Keratinocyte (primary cell): ENCODE results near the gene GRIA1. TPM values are rescaled to one million over a fixed set of nuclear protein-coding genes. Genes with fewer than 3 reads are reported as not detected.
A peak's percentile ranks its signal among the peaks of the same experiment; 100 is the strongest.

Experiments
- DNase-seq: peaks from one replicate; pipeline ENCODE4 v3.0.0-alpha.2; 2011; ENCODE audit warnings: low read depth, missing footprints, low spot score
- FAIRE-seq: peaks from 2 replicates; lab custom pipeline; 2011; peaks lifted over from hg19 to GRCh38; lab: Jason Lieb, UNC
- H2AFZ ChIP-seq: 2 replicates; pipeline ENCODE4 v1.6.0; 2012; ENCODE audit warnings: low read length, control low read depth, inconsistent platforms; ENCODE audit not compliant: control insufficient read depth
- H3K27ac ChIP-seq: 2 replicates; pipeline ENCODE4 v1.5.1; 2011; ENCODE audit warnings: low read length; ENCODE audit not compliant: control insufficient read depth, insufficient read depth
- H3K27me3 ChIP-seq: 3 replicates; pipeline ENCODE4 v1.6.0; 2011; ENCODE audit warnings: low read length; ENCODE audit not compliant: control insufficient read depth, insufficient read depth; ENCODE audit errors: extremely low read depth
- H3K36me3 ChIP-seq, 2 experiments: 2 replicates in 1 of 2; 3 replicates in 1 of 2; pipeline ENCODE4 v1.5.1; 2011; ENCODE audit warnings: low read length in 2 of 2, mild to moderate bottlenecking in 1 of 2; ENCODE audit not compliant: control insufficient read depth in 2 of 2, insufficient read depth in 2 of 2; ENCODE audit errors: extremely low read depth in 1 of 2
- H3K4me1 ChIP-seq: 3 replicates; pipeline ENCODE4 v1.5.1; 2011; ENCODE audit warnings: low read length; ENCODE audit not compliant: control insufficient read depth, insufficient read depth; ENCODE audit errors: extremely low read depth
- H3K4me2 ChIP-seq: 3 replicates; pipeline ENCODE4 v1.6.0; 2011; ENCODE audit warnings: low read depth, low read length; ENCODE audit not compliant: control insufficient read depth, insufficient read depth; ENCODE audit errors: extremely low read depth
- H3K4me3 ChIP-seq, 3 experiments: fragments of 200-600 bp in 1 of 3; sonication (generic) in 1 of 3; 2 replicates in 2 of 3; 3 replicates in 1 of 3; pipeline ENCODE4 v1.5.1; 2011 to 2016; ENCODE audit warnings: low read length in 3 of 3, mild to moderate bottlenecking in 3 of 3, control low read depth in 2 of 3, inconsistent platforms in 1 of 3, low read depth in 1 of 3, mixed read lengths in 1 of 3, mixed run types in 1 of 3, moderate library complexity in 1 of 3; ENCODE audit not compliant: control insufficient read depth in 2 of 3, insufficient read depth in 2 of 3; ENCODE audit errors: extremely low read depth in 1 of 3
- H3K79me2 ChIP-seq: 2 replicates; pipeline ENCODE4 v1.6.0; 2012; ENCODE audit warnings: low read length; ENCODE audit not compliant: control insufficient read depth, insufficient read depth
- H3K9ac ChIP-seq: 3 replicates; pipeline ENCODE4 v1.6.0; 2011; ENCODE audit warnings: low read length; ENCODE audit not compliant: control insufficient read depth, insufficient read depth; ENCODE audit errors: extremely low read depth
- H3K9me1 ChIP-seq: 3 replicates; pipeline ENCODE4 v1.6.0; 2011; ENCODE audit warnings: low read length; ENCODE audit not compliant: control insufficient read depth, insufficient read depth; ENCODE audit errors: extremely low read depth
- H3K9me3 ChIP-seq: 2 replicates; pipeline ENCODE4 v1.5.1; 2012; ENCODE audit warnings: low read depth, low read length; ENCODE audit not compliant: control insufficient read depth
- H4K20me1 ChIP-seq: 3 replicates; pipeline ENCODE4 v1.6.0; 2011; ENCODE audit warnings: low read length; ENCODE audit not compliant: control insufficient read depth, insufficient read depth; ENCODE audit errors: extremely low read depth
- EZH2 ChIP-seq: IDR thresholded peaks from one replicate; pipeline ENCODE4 v1.6.1; 2012; ENCODE audit warnings: inconsistent platforms, mild to moderate bottlenecking, low read length, moderate library complexity
- dilution Hi-C: fragments of 300-500 bp; cut with MboI; formaldehyde crosslinking; loops from one replicate; pipeline ENCODE4 v1.7.0; 2020; ENCODE audit warnings: low sequenced_read_pairs; ENCODE audit not compliant: extremely low pct_ligation_motif_present
- polyA plus RNA-seq, 5 experiments: library from polyadenylated mRNA; depleted of rRNA in 3 of 5; stranded (reverse) in 3 of 5; stranded (forward) in 1 of 5; unstranded in 1 of 5; fragments of >200 nt; gene quantifications; 1 replicate in 1 of 5; 2 replicates in 3 of 5; 3 replicates in 1 of 5; pipeline versions ENCODE4 v1.2.1 to v1.2.3, GENCODE V29; 2011 to 2012; ENCODE audit warnings: missing spikeins in 2 of 5, low read depth in 1 of 5, low replicate concordance in 1 of 5
- TF ChIP-seq, protein P1 (sequence below), 3 experiments: IDR thresholded peaks in 1 of 3; conservative IDR thresholded peaks in 1 of 3; optimal IDR thresholded peaks in 1 of 3; 2 replicates in 2 of 3; 3 replicates in 1 of 3; pipeline versions ENCODE3 to v1.5.1; 2011; ENCODE audit warnings: low read length in 3 of 3, mild to moderate bottlenecking in 3 of 3, moderate library complexity in 2 of 3, control low read depth in 1 of 3, inconsistent platforms in 1 of 3; ENCODE audit not compliant: insufficient read depth in 2 of 3; ENCODE audit errors: extremely low read depth in 1 of 3

The GRIA1 gene
- polyA plus RNA-seq, 1 donor (not counting 4 experiments of a cell fraction or from before 2014, with no cell fraction given) = not detected

DNA sequence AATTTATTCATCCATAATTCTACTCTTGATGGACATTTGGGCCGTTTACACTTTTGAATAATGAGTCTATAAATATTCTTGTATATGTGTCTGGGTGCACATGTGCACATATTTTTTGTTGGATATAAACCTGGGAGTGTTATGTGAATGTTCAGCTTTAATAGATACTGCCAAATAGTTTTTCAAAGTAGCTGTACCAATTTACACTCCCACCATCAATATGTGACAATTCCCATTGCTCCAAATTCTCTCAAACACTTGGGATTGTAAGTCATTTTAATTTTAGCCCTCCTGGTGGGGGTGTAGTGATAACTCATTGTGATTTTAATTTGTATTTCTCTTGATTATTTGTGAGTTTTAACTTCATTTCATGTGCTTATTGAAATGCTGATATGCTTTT, 114.9 kb downstream of the GRIA1 start:
- Histone ChIP-seq H3K79me2 (no peaks in the 10 kb centered on the region), H3K4me3 (no peak overlapping the region), H3K4me2 (no peak overlapping the region), H3K4me1 (no peaks in the 10 kb centered on the region), H3K27me3 (no peaks in the 10 kb centered on the region), H3K36me3 (no peaks in the 10 kb centered on the region), H3K9me3 (no peaks in the 10 kb centered on the region), H3K27ac (no peak overlapping the region), H3K9ac (no peak overlapping the region), H4K20me1 (no peaks in the 10 kb centered on the region), H3K9me1 (no peaks in the 10 kb centered on the region), H2AFZ (no peak overlapping the region)
- TF ChIP-seq EZH2 = no peak
- TF ChIP-seq, protein P1, sequence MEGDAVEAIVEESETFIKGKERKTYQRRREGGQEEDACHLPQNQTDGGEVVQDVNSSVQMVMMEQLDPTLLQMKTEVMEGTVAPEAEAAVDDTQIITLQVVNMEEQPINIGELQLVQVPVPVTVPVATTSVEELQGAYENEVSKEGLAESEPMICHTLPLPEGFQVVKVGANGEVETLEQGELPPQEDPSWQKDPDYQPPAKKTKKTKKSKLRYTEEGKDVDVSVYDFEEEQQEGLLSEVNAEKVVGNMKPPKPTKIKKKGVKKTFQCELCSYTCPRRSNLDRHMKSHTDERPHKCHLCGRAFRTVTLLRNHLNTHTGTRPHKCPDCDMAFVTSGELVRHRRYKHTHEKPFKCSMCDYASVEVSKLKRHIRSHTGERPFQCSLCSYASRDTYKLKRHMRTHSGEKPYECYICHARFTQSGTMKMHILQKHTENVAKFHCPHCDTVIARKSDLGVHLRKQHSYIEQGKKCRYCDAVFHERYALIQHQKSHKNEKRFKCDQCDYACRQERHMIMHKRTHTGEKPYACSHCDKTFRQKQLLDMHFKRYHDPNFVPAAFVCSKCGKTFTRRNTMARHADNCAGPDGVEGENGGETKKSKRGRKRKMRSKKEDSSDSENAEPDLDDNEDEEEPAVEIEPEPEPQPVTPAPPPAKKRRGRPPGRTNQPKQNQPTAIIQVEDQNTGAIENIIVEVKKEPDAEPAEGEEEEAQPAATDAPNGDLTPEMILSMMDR (optimal IDR thresholded peaks at IDR 0.05 in 1 of 3, IDR thresholded peaks at IDR 0.05 in 1 of 3, conservative IDR thresholded peaks at IDR 0.05 in 1 of 3; ENCODE audit: extremely low read depth in 1 of 3, insufficient read depth in 2 of 3, low read length in 3 of 3) = no peak
- dilution Hi-C loops = no loop called here
- DNase-seq (no peak), FAIRE-seq (no peak)

DNA sequence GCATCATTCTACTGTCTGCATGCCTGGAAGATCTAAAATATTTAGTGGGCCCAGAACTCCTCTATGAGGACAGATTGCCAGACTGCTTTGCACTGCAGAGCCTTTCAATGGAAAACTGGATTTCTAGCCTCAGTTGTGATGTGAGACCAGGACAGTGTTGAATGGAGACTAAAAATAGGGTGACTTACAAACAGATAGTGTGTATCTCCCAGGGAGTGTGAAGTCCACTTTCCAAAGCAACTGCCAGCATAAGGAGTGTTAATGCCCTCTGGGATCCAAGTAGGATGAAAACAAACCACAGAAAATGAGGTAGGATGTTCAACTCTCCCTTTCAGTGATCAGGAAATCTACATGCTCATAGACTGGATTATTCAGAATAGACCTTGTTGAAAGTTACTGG, 119.5 kb downstream of the GRIA1 start:
- H3K4me1 ChIP-seq = no peaks in the 10 kb centered on the region
- no peaks in the 10 kb centered on the region for H3K27me3 ChIP-seq
- H3K4me3 ChIP-seq = no peak overlapping the region
- TF ChIP-seq EZH2 = no peak
- TF ChIP-seq, protein P1 (optimal IDR thresholded peaks at IDR 0.05 in 1 of 3, IDR thresholded peaks at IDR 0.05 in 1 of 3, conservative IDR thresholded peaks at IDR 0.05 in 1 of 3; ENCODE audit: extremely low read depth in 1 of 3, insufficient read depth in 2 of 3, low read length in 3 of 3) = no peak
- no peaks in the 10 kb centered on the region for H3K9me1 ChIP-seq
- FAIRE-seq = peak; percentile 34
- H3K4me2 ChIP-seq = no peak overlapping the region
- H3K27ac ChIP-seq = no peak overlapping the region
- no peak overlapping the region for H3K9ac ChIP-seq
- DNase-seq = no peak
- no peaks in the 10 kb centered on the region for H4K20me1 ChIP-seq
- no peak overlapping the region for H2AFZ ChIP-seq
- H3K79me2 ChIP-seq = no peaks in the 10 kb centered on the region
- no peaks in the 10 kb centered on the region for H3K36me3 ChIP-seq
- dilution Hi-C loops = no loop called here
- H3K9me3 ChIP-seq = no peaks in the 10 kb centered on the region
